ENCODE measurements around the gene GFRA4. TPM values are rescaled to one million over a fixed set of nuclear protein-coding genes. Genes with fewer than 3 reads are reported as not detected.

The GFRA4 gene
- total RNA-seq, 1 experiment from 2014 or later = not detected

GRCh38 chr20:3660262-3661059, 2.7 kb downstream of the GFRA4 start:
- H3K9me2 ChIP-seq (ENCODE audit: insufficient read depth) = no peaks in the 10 kb centered on the region
- H4K20me1 ChIP-seq (ENCODE audit: insufficient read depth) = no peaks in the 10 kb centered on the region
- H3K36me3 ChIP-seq (ENCODE audit: control insufficient read depth in 1 of 2, insufficient read depth in 2 of 2, low read length in 2 of 2) = no peaks in the 10 kb centered on the region
- ATAC-seq (no peak), DNase-seq (ENCODE audit: low read depth, low spot score) (no peak)
- H3K9ac ChIP-seq (ENCODE audit: low read length) = no peak overlapping the region
- no peak overlapping the region for H3K27ac ChIP-seq (ENCODE audit: low read depth, low read length)
- RAD21 ChIA-PET (ENCODE audit: low non-redundant PET in 1 of 2, low total read pairs in 2 of 2, uncharacterized antibody in 2 of 2, unreplicated experiment in 2 of 2) = no interaction called here
- POLR2A ChIA-PET = no interaction called here
- intact Hi-C loops (cut with micrococcal nuclease) = no loop called here
- TF ChIP-seq CBX3 (IDR thresholded peaks at IDR 0.05; ENCODE audit: low read depth) (no peak), CTCF (IDR thresholded peaks at IDR 0.05 in 2 of 3, conservative IDR thresholded peaks at IDR 0.05 in 1 of 3; ENCODE audit: borderline replicate concordance in 1 of 3, insufficient read depth in 1 of 3, low read depth in 2 of 3, low read length in 2 of 3) (no peak), TCF7L2 (IDR thresholded peaks at IDR 0.05; ENCODE audit: borderline replicate concordance, extremely low read depth, insufficient read depth, insufficient read length) (no peak), SIN3A (IDR thresholded peaks at IDR 0.05; ENCODE audit: low read depth) (no peak), CEBPB (IDR thresholded peaks at IDR 0.05; ENCODE audit: low read depth) (no peak), EGR1 (IDR thresholded peaks at IDR 0.05; ENCODE audit: low read depth) (no peak), ATF3 (IDR thresholded peaks at IDR 0.05) (no peak), EZH2phosphoT487 (IDR thresholded peaks at IDR 0.05; ENCODE audit: borderline replicate concordance) (no peak)
- H3K9me3 ChIP-seq (ENCODE audit: control insufficient read depth in 1 of 2, insufficient read depth in 1 of 2, low read depth in 1 of 2, low read length in 2 of 2) = no peaks in the 10 kb centered on the region; a peak in 1 of 4 replicates
- BruUV-seq (replicated peaks) = no TSS peak
- H3K27me3 ChIP-seq (ENCODE audit: insufficient read depth, low read length) = no peaks in the 10 kb centered on the region
- no peak overlapping the region for H3K4me3 ChIP-seq (replicated peaks in 1 of 2; ENCODE audit: low read depth in 1 of 2, low read length in 2 of 2)
- no peak overlapping the region for H3K4me2 ChIP-seq (ENCODE audit: low read length)
- no peaks in the 10 kb centered on the region for H3K4me1 ChIP-seq (ENCODE audit: control insufficient read depth in 1 of 2, insufficient read depth in 2 of 2, low read length in 2 of 2)
- H2AFZ ChIP-seq (ENCODE audit: low read depth, low read length, poor library complexity, severe bottlenecking) = no peak overlapping the region
- CTCF ChIA-PET = no interaction called here
- H3K79me2 ChIP-seq (ENCODE audit: insufficient read depth, low read length) = no peaks in the 10 kb centered on the region
